Measurements from ENCODE around the gene BRD3OS.

GRCh38 chr9:133993635-133994253, 31.5 kb upstream of the BRD3OS start:
- TF ChIP-seq CTCF (conservative IDR thresholded peaks at IDR 0.05 in 1 of 2, IDR thresholded peaks at IDR 0.05 in 1 of 2; ENCODE audit: low read depth in 1 of 2, low read length in 2 of 2) (no peak), EZH2 (IDR thresholded peaks at IDR 0.05; ENCODE audit: low read length, missing control alignments) (no peak)
